ENCODE data around the gene MOSPD2. TPM values are rescaled to one million over a fixed set of nuclear protein-coding genes. Genes with fewer than 3 reads are reported as not detected.

Gene MOSPD2
- total RNA-seq, 1 donor from 2014 or later: 15.0 TPM

GRCh38 chrX:14871767-14872166 is 1.5 kb upstream of the MOSPD2 start:
- no peak for DNase-seq (ENCODE audit: low spot score in 2 of 2)
- Histone ChIP-seq H3K36me3 (no peaks in the 10 kb centered on the region), H3K27me3 (no peaks in the 10 kb centered on the region), H3K27ac (no peak overlapping the region), H3K9me3 (peaks cover 0 to 10% of the 10 kb centered on the region in 2 donors), H3K4me3 (no peak overlapping the region), H3K4me1 (no peaks in the 10 kb centered on the region)
- TF ChIP-seq CTCF (IDR thresholded peaks at IDR 0.05): no peak
- intact Hi-C loops (cut with DNase I): loop anchor here (5.0 kb wide), 1 partner anchor 51 kb away; no protein-coding TSS in a partner anchor

GRCh38 chrX:14872355-14872754 is 866 bp upstream of the MOSPD2 start:
- intact Hi-C loops (cut with DNase I): loop anchor here (5.0 kb wide), 1 partner anchor 50 kb away; no protein-coding TSS in a partner anchor
- no peak for DNase-seq (ENCODE audit: low spot score in 2 of 2)
- H3K9me3 ChIP-seq: peaks cover 0 to 4% of the 10 kb centered on the region in 2 donors
- H3K4me3 ChIP-seq: peak overlapping the region; percentile 43 to 90
- H3K27me3 ChIP-seq: no peaks in the 10 kb centered on the region
- no peaks in the 10 kb centered on the region for H3K36me3 ChIP-seq
- no peaks in the 10 kb centered on the region for H3K4me1 ChIP-seq
- no peak overlapping the region for H3K27ac ChIP-seq
- no peak for TF ChIP-seq CTCF (IDR thresholded peaks at IDR 0.05)

- peak overlapping the region; percentile 83 to 90 for H3K4me3 ChIP-seq
- no peak for DNase-seq (ENCODE audit: low spot score in 2 of 2)
- no peaks in the 10 kb centered on the region for H3K9me3 ChIP-seq
- H3K27ac ChIP-seq: peak overlapping the region; percentile 77 to 80
- H3K36me3 ChIP-seq: no peaks in the 10 kb centered on the region
- intact Hi-C loops (cut with DNase I): loop anchor here (5.0 kb wide), 1 partner anchor 49 kb away; no protein-coding TSS in a partner anchor
- no peaks in the 10 kb centered on the region for H3K27me3 ChIP-seq
- no peak for TF ChIP-seq CTCF (IDR thresholded peaks at IDR 0.05)
- H3K4me1 ChIP-seq: no peaks in the 10 kb centered on the region
Measured at GRCh38 chrX:14873676-14874049, 442 bp downstream of the MOSPD2 start.

- Histone ChIP-seq H3K4me1 (no peaks in the 10 kb centered on the region), H3K9me3 (no peaks in the 10 kb centered on the region), H3K4me3 (no peak overlapping the region), H3K27me3 (no peaks in the 10 kb centered on the region), H3K27ac (no peak overlapping the region), H3K36me3 (no peaks in the 10 kb centered on the region)
- TF ChIP-seq CTCF (IDR thresholded peaks at IDR 0.05): no peak
- intact Hi-C loops (cut with DNase I): no loop called here
- no peak for DNase-seq (ENCODE audit: low spot score in 2 of 2)
Measured at GRCh38 chrX:14875624-14876023, 2.4 kb downstream of the MOSPD2 start.

GRCh38 chrX:14883826-14884225 is 10.6 kb downstream of the MOSPD2 start:
- no peak overlapping the region for H3K27ac ChIP-seq
- intact Hi-C loops (cut with DNase I): no loop called here
- H3K4me1 ChIP-seq: no peaks in the 10 kb centered on the region
- no peak overlapping the region for H3K4me3 ChIP-seq
- no peaks in the 10 kb centered on the region for H3K9me3 ChIP-seq
- H3K36me3 ChIP-seq: no peaks in the 10 kb centered on the region
- no peak for DNase-seq (ENCODE audit: low spot score in 2 of 2)
- TF ChIP-seq CTCF (IDR thresholded peaks at IDR 0.05): no peak
- no peaks in the 10 kb centered on the region for H3K27me3 ChIP-seq

GRCh38 chrX:14884714-14885113 is 11.5 kb downstream of the MOSPD2 start:
- Histone ChIP-seq H3K4me1 (no peaks in the 10 kb centered on the region), H3K27ac (no peak overlapping the region), H3K27me3 (no peaks in the 10 kb centered on the region), H3K36me3 (no peaks in the 10 kb centered on the region), H3K9me3 (no peaks in the 10 kb centered on the region), H3K4me3 (no peak overlapping the region)
- DNase-seq (ENCODE audit: low spot score in 2 of 2): no peak
- intact Hi-C loops (cut with DNase I): no loop called here
- no peak for TF ChIP-seq CTCF (IDR thresholded peaks at IDR 0.05)
